Activated naive CD4-positive, alpha-beta T cell treated with anti-CD3 and anti-CD28 coated beads, Interleukin-2, amount 50 U/mL, for 72 hours (primary cell): Measurements from ENCODE around the gene MYH7. TPM values are rescaled to one million over a fixed set of nuclear protein-coding genes. Genes with fewer than 3 reads are reported as not detected.

Source experiments
- ATAC-seq, 2 donors: fragments of 150-1000 bp; cut with Tn5 transposase; 2 replicates each; pipeline ENCODE4 v1.10.0; 2021; ENCODE audit warnings: mild to moderate bottlenecking in 2 of 2, moderate library complexity in 2 of 2
- DNase-seq, 2 donors: peaks; one replicate each; pipeline ENCODE4 v3.0.0; 2021 to 2022; ENCODE audit warnings: low spot score in 2 of 2
- H3K27ac Mint-ChIP-seq, 2 donors: one replicate each; pipeline ENCODE4 v1.8.0; 2022; ENCODE audit warnings: mild to moderate bottlenecking in 2 of 2, mixed read lengths in 2 of 2
- H3K36me3 Mint-ChIP-seq, 2 donors: one replicate each; pipeline ENCODE4 v1.8.0; 2022; ENCODE audit warnings: mixed read lengths in 2 of 2
- H3K9me3 Mint-ChIP-seq, 2 donors: one replicate each; pipeline ENCODE4 v1.8.0; 2022; ENCODE audit warnings: mixed read lengths in 2 of 2
- total RNA-seq, 2 donors: library from RNA; stranded (reverse); gene quantifications; one replicate each; pipeline ENCODE4 v1.2.3, GENCODE V29; 2022

Gene MYH7
- total RNA-seq, 2 donors from 2014 or later: not detected

DNA sequence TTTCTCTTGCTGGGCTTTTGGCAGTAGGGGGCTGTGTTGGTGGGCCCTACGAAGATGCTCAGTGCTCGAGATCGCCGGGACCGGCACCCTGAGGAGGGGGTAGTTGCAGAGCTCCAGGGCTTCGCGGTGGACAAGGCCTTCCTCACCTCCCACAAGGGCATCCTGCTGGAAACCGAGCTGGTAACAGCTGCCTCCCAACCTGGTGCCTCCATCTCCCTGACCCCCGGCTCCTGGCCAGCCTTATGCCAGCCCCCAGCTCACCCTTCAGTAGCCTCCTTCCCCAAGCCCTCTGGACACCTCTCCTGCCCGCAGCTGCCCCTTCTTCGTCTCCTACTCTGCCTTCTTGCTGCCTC is 58.3 kb downstream of the MYH7 start:
- Mint-ChIP-seq H3K27ac (peak overlapping the region in 1 of 2 donors; percentile 69), H3K36me3 (no peaks in the 10 kb centered on the region), H3K9me3 (no peaks in the 10 kb centered on the region)
- ATAC-seq (no peak), DNase-seq (no peak)

DNA sequence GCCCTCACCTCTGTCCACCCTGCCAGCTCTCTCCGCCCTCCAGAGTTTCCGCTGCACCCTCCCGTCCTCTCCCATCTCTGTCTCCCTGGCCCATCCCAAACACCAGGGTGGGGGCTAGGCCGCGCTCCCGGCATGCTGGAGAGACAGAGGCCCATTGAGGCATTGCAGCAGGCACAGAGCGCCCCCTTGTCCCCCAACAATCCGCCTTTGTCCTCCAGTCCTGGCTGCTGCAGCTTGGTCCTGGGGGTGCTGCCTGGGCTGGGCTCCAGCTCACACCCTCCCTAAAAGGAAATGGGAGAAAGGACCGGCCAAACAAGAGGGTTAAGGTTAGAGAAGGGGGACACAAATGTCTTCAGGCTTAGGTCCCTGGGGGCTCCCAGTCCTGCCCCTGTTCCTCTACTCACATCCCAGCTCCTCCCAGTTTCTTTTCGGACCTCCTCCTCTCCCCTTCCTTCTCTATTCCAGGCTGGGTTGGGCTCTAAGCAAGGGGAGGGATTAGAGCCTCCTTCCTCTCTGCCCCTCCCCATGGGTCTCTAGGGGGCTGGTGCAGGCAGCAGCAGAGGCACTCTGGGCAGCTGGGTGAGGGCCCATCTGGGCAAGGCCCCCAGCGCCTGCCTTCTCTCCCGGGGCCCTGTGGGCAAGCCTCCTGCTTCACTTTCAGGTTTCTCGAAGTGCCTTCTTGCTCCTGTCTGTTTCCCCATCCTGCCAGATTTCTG is 58.8 kb downstream of the MYH7 start, which contains the start of gene CMTM5:
Gene CMTM5 (plus strand): TSS at position 565 of the 716 bp plus-strand sequence. CDS start 206 bp downstream, outside the sequence.
- no peak for DNase-seq
- no peaks in the 10 kb centered on the region for H3K9me3 Mint-ChIP-seq
- no peak for ATAC-seq

DNA sequence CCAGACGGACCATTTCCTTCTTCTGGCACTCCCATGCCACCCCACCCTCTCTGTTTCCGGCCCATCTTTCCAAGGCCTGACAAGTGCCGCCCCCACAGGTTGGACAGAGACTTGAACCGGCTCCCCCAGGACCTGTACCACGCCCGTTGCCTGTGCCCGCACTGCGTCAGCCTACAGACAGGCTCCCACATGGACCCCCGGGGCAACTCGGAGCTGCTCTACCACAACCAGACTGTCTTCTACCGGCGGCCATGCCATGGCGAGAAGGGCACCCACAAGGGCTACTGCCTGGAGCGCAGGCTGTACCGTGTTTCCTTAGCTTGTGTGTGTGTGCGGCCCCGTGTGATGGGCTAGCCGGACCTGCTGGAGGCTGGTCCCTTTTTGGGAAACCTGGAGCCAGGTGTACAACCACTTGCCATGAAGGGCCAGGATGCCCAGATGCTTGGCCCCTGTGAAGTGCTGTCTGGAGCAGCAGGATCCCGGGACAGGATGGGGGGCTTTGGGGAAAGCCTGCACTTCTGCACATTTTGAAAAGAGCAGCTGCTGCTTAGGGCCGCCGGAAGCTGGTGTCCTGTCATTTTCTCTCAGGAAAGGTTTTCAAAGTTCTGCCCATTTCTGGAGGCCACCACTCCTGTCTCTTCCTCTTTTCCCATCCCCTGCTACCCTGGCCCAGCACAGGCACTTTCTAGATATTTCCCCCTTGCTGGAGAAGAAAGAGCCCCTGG is 59.8 kb downstream of the MYH7 start:
- no peak for ATAC-seq
- no peak overlapping the region for H3K27ac Mint-ChIP-seq
- no peaks in the 10 kb centered on the region for H3K36me3 Mint-ChIP-seq
- no peak for DNase-seq
- H3K9me3 Mint-ChIP-seq: no peaks in the 10 kb centered on the region

More for the DNA sequence above, 58.8 kb downstream of the MYH7 start, which contains the start of gene CMTM5:
- Mint-ChIP-seq H3K27ac (peak within 1 kb of the TSS in 1 of 2 donors; percentile 69), H3K36me3 (no peaks in the 10 kb centered on the region)

DNA sequence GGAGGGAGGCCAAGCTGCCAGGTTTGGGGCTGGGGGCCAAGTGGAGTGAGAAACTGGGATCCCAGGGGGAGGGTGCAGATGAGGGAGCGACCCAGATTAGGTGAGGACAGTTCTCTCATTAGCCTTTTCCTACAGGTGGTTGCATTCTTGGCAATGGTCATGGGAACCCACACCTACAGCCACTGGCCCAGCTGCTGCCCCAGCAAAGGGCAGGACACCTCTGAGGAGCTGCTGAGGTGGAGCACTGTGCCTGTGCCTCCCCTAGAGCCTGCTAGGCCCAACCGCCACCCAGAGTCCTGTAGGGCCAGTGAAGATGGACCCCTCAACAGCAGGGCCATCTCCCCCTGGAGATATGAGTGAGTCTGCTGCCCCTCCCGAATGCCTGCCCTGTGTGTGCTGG is 62.4 kb downstream of the MYH7 start:
- Mint-ChIP-seq H3K9me3 (no peaks in the 10 kb centered on the region), H3K27ac (no peak overlapping the region), H3K36me3 (no peaks in the 10 kb centered on the region)
- ATAC-seq: no peak
- DNase-seq: no peak

DNA sequence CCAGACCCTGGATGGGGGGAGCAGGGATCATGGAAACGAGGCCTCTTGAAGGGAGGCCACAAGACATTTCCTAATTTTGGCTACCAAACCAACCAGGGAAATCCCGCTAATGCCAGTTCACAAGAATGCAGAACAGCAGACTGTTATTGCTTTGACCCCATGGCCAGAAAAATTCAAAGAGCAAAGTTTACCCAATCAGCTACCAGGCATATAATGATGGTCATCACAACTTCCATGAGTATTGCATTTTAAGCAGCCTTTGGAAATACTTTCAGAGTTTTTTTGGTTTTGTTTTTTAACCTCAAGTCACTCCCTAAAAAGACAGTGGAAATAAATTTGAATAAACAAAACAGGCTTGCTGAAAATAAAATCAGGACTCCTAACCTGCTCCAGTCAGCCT is 63.0 kb downstream of the MYH7 start, which contains the start of gene IL25:
Gene IL25 (plus strand): TSS at position 301 of the 400 bp plus-strand sequence.
- Mint-ChIP-seq H3K9me3 (no peaks in the 10 kb centered on the region), H3K36me3 (no peaks in the 10 kb centered on the region), H3K27ac (no peak within 1 kb of the TSS)
- ATAC-seq (no peak), DNase-seq (no peak)

DNA sequence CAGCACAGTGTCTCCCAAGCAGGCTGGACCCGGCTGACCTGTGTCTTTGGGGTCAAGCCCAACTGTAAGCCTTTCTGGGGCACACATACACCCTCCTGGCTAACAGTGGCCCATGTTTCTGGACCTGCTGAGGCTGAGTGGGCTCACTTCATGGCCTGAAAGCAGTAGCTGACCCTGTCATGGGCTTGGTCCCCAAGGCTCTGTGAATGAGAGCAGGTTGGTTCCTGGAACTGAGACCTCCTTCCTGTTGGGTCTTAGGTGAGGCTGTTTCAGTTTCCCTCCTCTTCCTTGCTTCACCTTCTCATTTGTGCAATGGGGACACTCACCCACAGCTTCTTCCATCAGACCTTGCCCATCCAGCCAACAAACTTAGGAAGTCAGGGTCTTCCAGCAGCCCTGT is 63.6 kb downstream of the MYH7 start:
- Mint-ChIP-seq H3K27ac (no peak overlapping the region), H3K9me3 (no peaks in the 10 kb centered on the region), H3K36me3 (no peaks in the 10 kb centered on the region)
- DNase-seq (no peak), ATAC-seq (no peak)

DNA sequence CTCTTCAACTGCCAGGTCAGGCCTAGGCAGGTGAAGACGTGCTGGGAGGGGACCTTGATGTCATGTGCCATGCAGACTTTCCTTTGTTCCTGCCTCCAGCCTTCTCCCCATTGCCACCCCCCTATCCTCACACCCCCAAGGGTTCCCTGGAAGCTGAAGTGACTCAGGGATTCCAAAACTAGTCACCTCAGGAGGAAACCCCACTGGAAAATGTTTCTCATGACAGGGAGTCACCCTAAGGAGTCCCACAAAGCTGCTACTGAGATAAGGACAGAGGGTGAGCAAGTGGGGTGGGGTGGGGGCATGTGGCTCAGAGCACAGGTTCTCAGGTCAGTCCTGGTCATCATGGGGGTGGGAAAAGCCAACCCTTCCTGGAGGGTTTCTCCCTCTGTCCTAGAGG is 65.2 kb downstream of the MYH7 start:
- DNase-seq (no peak), ATAC-seq (peak in 1 of 2 donors; percentile 20)
- H3K36me3 Mint-ChIP-seq: no peaks in the 10 kb centered on the region
- no peak overlapping the region for H3K27ac Mint-ChIP-seq
- H3K9me3 Mint-ChIP-seq: no peaks in the 10 kb centered on the region

DNA sequence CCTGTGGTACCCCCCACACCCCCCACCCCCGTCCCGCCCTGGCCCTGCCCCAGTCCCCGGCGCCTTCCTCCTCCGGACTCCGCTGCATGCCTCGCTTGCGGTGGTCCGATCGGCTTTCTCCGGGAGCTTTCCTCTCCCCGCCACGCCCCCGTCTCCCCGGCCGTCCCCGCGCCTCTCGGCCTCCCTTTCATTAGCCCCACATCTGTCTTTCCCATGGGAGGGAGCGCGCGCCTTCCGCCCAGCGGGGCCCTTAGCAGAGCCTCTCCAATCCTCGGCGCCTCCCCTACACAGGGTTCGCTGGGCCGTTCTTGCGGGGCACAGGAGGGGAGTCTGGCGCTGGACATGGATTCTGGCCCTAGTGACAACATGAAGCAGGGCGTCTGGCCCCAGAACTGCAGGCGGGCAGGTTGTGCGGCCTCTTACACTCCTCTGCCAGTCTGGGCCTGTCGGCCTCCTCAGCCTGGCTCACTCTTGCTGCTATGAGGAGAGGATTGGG is 69.0 kb downstream of the MYH7 start:
- no peak for ATAC-seq
- Mint-ChIP-seq H3K9me3 (no peaks in the 10 kb centered on the region), H3K36me3 (no peaks in the 10 kb centered on the region), H3K27ac (no peak overlapping the region)
- no peak for DNase-seq

DNA sequence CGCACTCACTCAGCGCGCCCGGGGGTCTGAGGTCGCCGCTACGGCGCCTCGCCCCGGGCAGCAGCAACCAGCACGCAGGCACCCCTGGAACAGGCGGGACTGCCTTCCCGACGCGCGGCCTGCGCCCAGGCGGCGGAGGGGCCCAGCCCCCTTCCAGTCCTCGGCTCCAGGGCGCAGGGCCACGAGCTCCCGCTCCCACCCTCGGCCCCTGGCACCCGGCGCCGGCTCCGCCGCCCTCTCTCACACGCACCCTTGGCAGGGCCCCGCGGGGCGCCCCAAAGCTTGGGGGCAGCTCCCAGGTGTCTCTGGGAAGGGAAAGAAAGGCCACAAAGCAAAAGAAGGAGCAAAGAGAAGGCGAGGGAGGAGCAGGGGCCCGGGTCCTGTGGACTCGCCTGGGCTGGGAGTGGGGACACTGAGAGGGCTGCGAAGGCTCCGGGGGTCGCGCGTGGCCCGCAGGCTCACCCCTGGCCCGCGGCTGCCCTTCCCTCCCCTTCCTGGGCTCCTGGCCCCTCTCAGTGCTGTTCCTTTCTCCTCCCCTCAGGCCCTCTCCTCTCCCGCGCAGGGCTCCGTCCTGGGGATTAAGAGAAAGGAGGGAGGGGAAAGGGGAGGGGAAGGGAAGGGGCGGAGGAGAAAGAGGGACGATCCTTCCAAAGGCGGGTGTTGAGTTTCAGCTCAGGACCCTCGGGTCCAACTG is 69.6 kb downstream of the MYH7 start:
- Mint-ChIP-seq H3K27ac (no peak overlapping the region), H3K9me3 (no peaks in the 10 kb centered on the region), H3K36me3 (no peaks in the 10 kb centered on the region)
- no peak for ATAC-seq
- DNase-seq: no peak

DNA sequence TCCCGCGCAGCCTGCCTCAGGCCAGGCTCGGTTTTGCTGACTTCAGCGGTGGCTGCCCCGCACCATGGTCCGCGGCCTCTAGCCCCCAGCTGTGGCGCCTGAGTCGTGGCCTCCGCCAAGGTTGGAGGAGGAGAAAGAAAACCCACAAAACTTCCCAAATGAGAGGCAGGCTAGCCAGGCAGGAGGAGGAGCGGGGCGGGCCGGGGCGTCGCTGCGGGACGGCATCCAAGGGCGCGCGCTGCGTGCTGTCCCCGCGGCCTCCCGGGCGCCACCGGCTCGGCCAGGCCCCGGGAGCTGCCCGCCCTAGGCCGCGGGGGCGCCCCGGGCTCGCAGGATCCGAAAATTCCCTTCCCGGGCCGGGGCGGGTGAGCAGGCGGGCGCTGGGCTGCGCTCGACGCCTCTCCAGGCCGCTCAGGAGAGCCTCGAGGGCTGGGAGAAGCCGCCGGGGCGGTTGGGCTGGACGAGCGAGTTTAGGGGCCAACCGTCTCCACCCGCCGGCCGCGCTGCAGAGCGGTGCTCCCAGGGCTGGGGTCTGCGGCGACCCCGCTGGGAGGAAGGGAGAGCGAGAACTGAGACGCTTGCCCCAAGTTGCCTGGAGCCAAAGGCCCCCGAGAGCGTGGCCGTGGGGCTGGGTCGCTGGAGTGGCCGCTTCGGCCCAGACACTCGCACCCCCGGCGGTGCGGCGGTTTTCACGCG is 70.3 kb downstream of the MYH7 start, which contains the start of gene EFS:
Gene EFS (minus strand): TSS at position 137 of the 696 bp plus-strand sequence. CDS start 147 bp downstream, outside the sequence.
- no peak for ATAC-seq
- Mint-ChIP-seq H3K27ac (no peak within 1 kb of the TSS), H3K9me3 (no peaks in the 10 kb centered on the region), H3K36me3 (no peaks in the 10 kb centered on the region)
- DNase-seq: no peak

DNA sequence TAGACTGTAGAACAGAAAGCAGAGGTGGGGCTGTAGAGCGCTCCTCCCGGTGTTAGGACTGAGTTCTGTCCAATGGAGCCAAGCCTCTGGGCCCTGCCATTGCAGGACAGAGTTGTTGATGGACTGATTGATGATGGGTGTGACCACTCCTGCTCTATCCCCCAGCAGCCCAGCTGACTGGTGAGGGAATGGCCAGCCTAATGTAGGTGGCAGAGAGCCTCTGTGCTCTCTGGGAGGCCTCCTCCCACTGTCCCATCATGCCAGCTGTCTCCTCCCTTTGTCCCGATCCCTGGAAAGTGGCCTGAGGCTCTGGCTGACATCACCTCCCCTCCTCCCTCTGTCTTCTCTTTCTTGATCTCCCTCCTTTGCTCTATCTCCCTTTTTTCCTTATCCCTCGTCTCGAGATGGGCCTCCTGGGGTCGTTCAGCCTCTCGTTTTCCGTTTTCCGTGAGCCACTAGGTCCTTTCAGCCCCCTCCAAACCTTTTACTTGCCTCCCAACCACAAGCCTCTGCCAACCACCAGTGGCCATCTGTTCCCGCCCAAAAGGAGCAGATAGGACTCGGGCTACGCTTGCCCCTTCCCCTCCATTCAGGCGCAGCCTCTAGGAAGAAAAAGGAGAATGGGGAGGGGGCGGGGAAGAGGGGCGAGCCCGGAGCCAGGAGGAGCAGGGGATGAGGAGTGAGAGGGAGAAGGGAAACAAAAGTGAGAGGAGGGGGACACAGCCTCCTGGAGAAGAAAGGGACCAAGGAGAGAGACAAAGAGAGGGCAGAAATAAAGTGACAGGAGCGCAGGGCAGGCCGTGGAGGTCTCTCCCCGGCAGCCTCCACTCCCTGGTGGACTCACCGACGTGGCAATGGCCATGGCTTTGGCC is 71.1 kb downstream of the MYH7 start:
- Mint-ChIP-seq H3K9me3 (no peaks in the 10 kb centered on the region), H3K27ac (no peak overlapping the region), H3K36me3 (no peaks in the 10 kb centered on the region)
- DNase-seq: no peak
- ATAC-seq: no peak

Other genes starting within 250 kb of the MYH7 start
- not detected for gene RNF212B, start 197.7 kb downstream of the MYH7 start, total RNA-seq
- 10 to 100 TPM in 1 of 2 donors, 1 to 10 TPM in 1; 6.4 to 15.1 TPM for gene HOMEZ, start 149.5 kb downstream of the MYH7 start, total RNA-seq
- 10 to 100 TPM; 26.6 to 49.8 TPM for gene PPP1R3E, start 132.8 kb downstream of the MYH7 start, total RNA-seq
- 1 to 10 TPM; 1.7 to 2.3 TPM for gene BCL2L2, start 128.8 kb downstream of the MYH7 start, total RNA-seq
- 100 to 1,000 TPM; 232 to 242 TPM for gene PABPN1, start 114.2 kb downstream of the MYH7 start, total RNA-seq
- gene SLC22A17, start 82.8 kb downstream of the MYH7 start, total RNA-seq: 1 to 10 TPM; 7.4 to 8.8 TPM
- under 1 TPM in 1 of 2 donors, not detected in 1; 0.10 TPM for gene EFS, start 70.5 kb downstream of the MYH7 start, total RNA-seq
- gene IL25, start 62.9 kb downstream of the MYH7 start, total RNA-seq: not detected
- gene CMTM5, start 58.6 kb downstream of the MYH7 start, total RNA-seq: not detected
- under 1 TPM in 1 of 2 donors, not detected in 1; 0.60 TPM for gene MYH6, start 27.4 kb downstream of the MYH7 start, total RNA-seq
- 10 to 100 TPM; 54.2 to 58.3 TPM for gene NGDN, start 34.0 kb upstream of the MYH7 start, total RNA-seq
- gene ZFHX2, start 116.1 kb upstream of the MYH7 start, total RNA-seq: 1 to 10 TPM; 1.1 to 2.5 TPM
- 1 to 10 TPM; 5.9 to 6.5 TPM for gene THTPA, start 120.6 kb upstream of the MYH7 start, total RNA-seq
- gene AP1G2, start 132.1 kb upstream of the MYH7 start, total RNA-seq: 100 to 1,000 TPM; 193 to 370 TPM
- not detected for gene JPH4, start 143.1 kb upstream of the MYH7 start, total RNA-seq
- gene DHRS2, start 200.7 kb upstream of the MYH7 start, total RNA-seq: 1 to 10 TPM; 1.1 to 1.3 TPM